K562 (cell line): ENCODE measurements around the gene DNAH17. TPM values are rescaled to one million over a fixed set of nuclear protein-coding genes. Genes with fewer than 3 reads are reported as not detected.

ENCODE experiments used
- ATF1 ChIP-seq, 2 experiments: fragments of 450-650 bp in 1 of 2; IDR thresholded peaks; 2 replicates each; pipeline ENCODE4 v1.6.1; 2016; ENCODE audit warnings: missing compliant biosample characterization in 1 of 2, missing genetic modification characterization in 1 of 2
- BRD4 ChIP-seq: fragments of 200-600 bp; sonication (generic); IDR thresholded peaks from 2 replicates; pipeline ENCODE4 v1.6.1; 2017; ENCODE audit warnings: inconsistent platforms
- CCAR2 ChIP-seq: fragments of 200-400 bp; formaldehyde crosslinking; IDR thresholded peaks from 2 replicates; pipeline ENCODE4 v1.6.1; 2017; ENCODE audit warnings: mild to moderate bottlenecking, low read depth, low read length
- CREM ChIP-seq: IDR thresholded peaks from 2 replicates; pipeline ENCODE4 v1.6.1; 2014; ENCODE audit warnings: antibody characterized with exemption, low read depth
- CTBP1 ChIP-seq: fragments of 450-650 bp; IDR thresholded peaks from 2 replicates; pipeline ENCODE4 v1.6.1; 2016; ENCODE audit warnings: borderline replicate concordance
- MAX ChIP-seq: sonication (generic); formaldehyde crosslinking; IDR thresholded peaks from 2 replicates; pipeline ENCODE4 v1.9.0; 2022; ENCODE audit warnings: mild to moderate bottlenecking, missing genetic modification reagents
- NR2C2 ChIP-seq, 2 experiments: fragments of 200-800 bp in 1 of 2; sonication (Bioruptor generic) in 1 of 2; sonication (generic) in 1 of 2; formaldehyde crosslinking in 1 of 2; IDR thresholded peaks; 2 replicates each; pipeline versions ENCODE4 v1.6.1 to v1.8.0; 2016 to 2022; ENCODE audit warnings: mild to moderate bottlenecking in 1 of 2, missing compliant biosample characterization in 1 of 2, missing genetic modification characterization in 1 of 2, missing genetic modification reagents in 1 of 2
- NUFIP1 ChIP-seq: fragments of 450-650 bp; IDR thresholded peaks from 2 replicates; pipeline ENCODE4 v1.6.1; 2018; ENCODE audit not compliant: partially characterized antibody
- REST ChIP-seq, 2 experiments: fragments of 450-650 bp; formaldehyde crosslinking in 1 of 2; IDR thresholded peaks; 2 replicates each; pipeline versions ENCODE4 v1.4.0 to v1.6.1; 2014 to 2020; ENCODE audit warnings: mild to moderate bottlenecking in 2 of 2, borderline replicate concordance in 1 of 2, low read depth in 1 of 2
- SNIP1 ChIP-seq: fragments of 450-650 bp; IDR thresholded peaks from 2 replicates; pipeline ENCODE4 v1.7.1; 2017; ENCODE audit warnings: low read depth, mild to moderate bottlenecking
- TCF3 ChIP-seq: sonication (generic); formaldehyde crosslinking; IDR thresholded peaks from 2 replicates; pipeline ENCODE4 v1.4.0; 2020; ENCODE audit warnings: mild to moderate bottlenecking, missing genetic modification reagents
- TCF7 ChIP-seq: sonication (generic); IDR thresholded peaks from 2 replicates; pipeline ENCODE4 v1.6.1; 2016; ENCODE audit warnings: antibody characterized with exemption, borderline replicate concordance
- ZNF263 ChIP-seq: sonication (generic); formaldehyde crosslinking; IDR thresholded peaks from 2 replicates; pipeline ENCODE4 v1.8.0; 2022; ENCODE audit warnings: mild to moderate bottlenecking, missing genetic modification reagents, borderline replicate concordance
- ZNF589 ChIP-seq: fragments of 200-800 bp; sonication (Bioruptor generic); IDR thresholded peaks from 2 replicates; pipeline ENCODE4 v1.6.1; 2016; ENCODE audit warnings: low read depth, missing genetic modification characterization, missing compliant biosample characterization
- ZNF785 ChIP-seq: fragments of 250-450 bp; sonication (Bioruptor Pico); IDR thresholded peaks from 2 replicates; pipeline ENCODE4 v1.4.0; 2020; ENCODE audit warnings: mild to moderate bottlenecking
- polyA plus RNA-seq, 8 experiments: library from polyadenylated mRNA; depleted of rRNA in 4 of 8; stranded (reverse) in 5 of 8; unstranded in 3 of 8; fragments of >200 nt; fragmentation: Nextera tagmentation in 2 of 8; fragmentation: Illumina TruSeq in 1 of 8; extraction: Ambion mirVana in 2 of 8; extraction: Trizol in 1 of 8; gene quantifications; 2 replicates each; pipeline versions ENCODE4 v1.2.1 to v1.2.3, GENCODE V29; 2011 to 2014; ENCODE audit warnings: inconsistent platforms in 1 of 8, missing spikeins in 1 of 8
- total RNA-seq, 7 experiments: library from RNA; depleted of rRNA in 6 of 7; stranded (reverse); fragments of >200 nt in 6 of 7; fragmentation: Illumina TruSeq in 2 of 7; extraction: Trizol in 2 of 7; gene quantifications; 2 replicates each; pipeline versions ENCODE4 v1.2.1 to v1.2.3, GENCODE V29; 2011 to 2021; ENCODE audit warnings: low replicate concordance in 1 of 7
- TF ChIP-seq, protein P1 (sequence below): fragments of 200-800 bp; sonication (Bioruptor generic); IDR thresholded peaks from 2 replicates; pipeline ENCODE4 v1.6.1; 2017; ENCODE audit warnings: missing genetic modification characterization, missing compliant biosample characterization

Gene DNAH17
- total and polyA plus RNA-seq, 9 of the 15 experiments (the other 6 are each of a cell fraction or from before 2014, with no cell fraction given) = under 0.01 to 0.06 (median 0.03) TPM; not detected in 5

DNA sequence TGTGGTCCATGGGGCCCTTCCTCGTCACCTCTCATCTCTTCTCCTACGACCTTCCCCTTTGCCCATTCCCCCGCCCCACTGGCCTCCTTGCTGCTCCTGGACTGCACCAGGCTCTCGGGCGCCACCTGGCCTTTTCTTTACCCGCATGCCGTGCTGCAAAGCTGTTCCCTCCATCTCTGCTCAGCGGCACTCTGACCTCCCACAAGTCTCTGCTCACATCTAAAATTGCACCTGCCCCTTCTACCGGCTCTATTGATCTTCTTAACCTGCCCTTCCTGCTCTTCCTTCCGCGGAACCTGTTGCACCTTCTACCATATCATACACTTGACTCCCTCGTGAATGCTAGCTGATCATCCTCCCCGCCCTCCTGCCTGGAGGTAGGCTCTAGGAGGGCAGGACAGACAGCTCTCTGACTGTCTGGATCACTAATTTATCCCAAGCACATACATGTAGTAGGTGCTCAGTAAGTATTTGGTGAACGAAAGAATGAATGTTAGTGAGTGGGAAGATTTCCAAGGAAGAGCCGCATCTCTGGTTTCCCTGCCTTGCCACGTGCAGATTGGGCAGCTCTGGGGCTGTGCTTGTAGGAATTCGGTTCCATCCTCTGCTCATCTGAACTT, 17.3 kb downstream of the DNAH17 start (continued):
- TF ChIP-seq REST (IDR thresholded peaks at IDR 0.05; ENCODE audit: borderline replicate concordance) (peak; percentile 40; the same call in 1 of the 2 replicates), REST (CRISPR knock-in tag; IDR thresholded peaks at IDR 0.05; ENCODE audit: low read depth) (no peak), ATF1 (CRISPR knock-in tag; IDR thresholded peaks at IDR 0.05) (no peak), ATF1 (tag; IDR thresholded peaks at IDR 0.05) (no peak), ZNF589 (CRISPR knock-in tag) (no peak), TCF7 (no peak), TCF3 (CRISPR knock-in tag) (no peak), ZNF785 (CRISPR knock-in tag) (no peak), ZNF263 (no peak), CREM (0 out of 2 replicates have a peak, but pooled peaks have one; percentile 23), SNIP1 (no peak), CCAR2 (no peak), CTBP1 (peak; percentile 38; the same call in 1 of the 2 replicates), NUFIP1 (no peak), BRD4 (no peak), NR2C2 (CRISPR knock-in tag; IDR thresholded peaks at IDR 0.05) (no peak), NR2C2 (tag; IDR thresholded peaks at IDR 0.05) (no peak), MAX (CRISPR knock-in tag) (no peak)
- TF ChIP-seq, protein P1, sequence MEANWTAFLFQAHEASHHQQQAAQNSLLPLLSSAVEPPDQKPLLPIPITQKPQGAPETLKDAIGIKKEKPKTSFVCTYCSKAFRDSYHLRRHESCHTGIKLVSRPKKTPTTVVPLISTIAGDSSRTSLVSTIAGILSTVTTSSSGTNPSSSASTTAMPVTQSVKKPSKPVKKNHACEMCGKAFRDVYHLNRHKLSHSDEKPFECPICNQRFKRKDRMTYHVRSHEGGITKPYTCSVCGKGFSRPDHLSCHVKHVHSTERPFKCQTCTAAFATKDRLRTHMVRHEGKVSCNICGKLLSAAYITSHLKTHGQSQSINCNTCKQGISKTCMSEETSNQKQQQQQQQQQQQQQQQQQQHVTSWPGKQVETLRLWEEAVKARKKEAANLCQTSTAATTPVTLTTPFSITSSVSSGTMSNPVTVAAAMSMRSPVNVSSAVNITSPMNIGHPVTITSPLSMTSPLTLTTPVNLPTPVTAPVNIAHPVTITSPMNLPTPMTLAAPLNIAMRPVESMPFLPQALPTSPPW (CRISPR knock-in tag) = peak; percentile 32; the same call in 1 of the 2 replicates
